ENCODE results near the gene REELD1.
A peak's percentile ranks its signal among the peaks of the same experiment; 100 is the strongest.

The REELD1 gene

DNA sequence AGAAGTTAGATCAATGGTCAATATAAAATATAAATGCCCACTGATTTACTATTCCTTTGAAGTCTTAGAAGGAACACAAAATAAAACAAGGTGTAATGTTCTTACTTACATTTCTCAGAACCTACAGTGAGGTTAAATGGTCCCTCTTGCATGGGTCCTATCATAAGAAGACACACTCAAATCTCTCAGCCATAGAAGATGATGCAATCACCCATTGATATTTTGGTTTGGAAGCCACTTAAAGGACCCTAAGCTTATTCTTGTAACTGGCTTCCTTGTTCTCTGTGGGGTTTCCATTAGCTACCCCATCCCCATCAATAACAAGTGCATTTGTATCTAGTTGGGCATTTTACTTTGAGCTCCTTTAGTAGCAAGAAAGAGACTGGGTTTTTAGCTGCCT, 15.1 kb downstream of the REELD1 start:
- DNase-seq: no peak

DNA sequence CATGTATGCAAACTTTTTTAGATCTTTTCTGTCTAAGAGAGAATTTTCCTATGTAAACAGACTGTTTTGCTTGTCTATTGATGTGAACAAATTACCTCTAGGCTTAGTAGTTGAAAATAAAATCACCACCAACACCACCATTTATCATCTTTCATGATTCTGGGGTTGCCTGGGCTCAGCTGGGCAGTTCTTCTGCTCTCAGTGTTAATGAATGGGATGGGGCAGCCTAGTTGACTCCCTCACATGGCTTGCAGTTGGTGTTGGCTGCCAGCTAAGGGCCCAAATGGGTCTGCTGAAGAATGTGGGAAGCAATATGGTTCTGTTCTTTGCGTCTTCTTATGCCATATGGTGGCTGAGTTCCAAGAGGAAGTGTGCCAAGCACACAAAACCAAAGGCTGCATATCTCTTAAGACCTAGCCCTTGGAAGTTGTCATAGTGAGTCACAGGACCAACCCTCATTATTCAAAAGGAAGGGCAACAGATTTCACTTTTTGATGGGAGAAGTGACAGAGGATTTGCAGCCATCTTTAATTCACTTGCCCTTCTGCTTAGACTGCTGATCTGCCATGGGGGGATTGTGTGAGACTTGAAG, 17.9 kb downstream of the REELD1 start:
- no peak for DNase-seq

DNA sequence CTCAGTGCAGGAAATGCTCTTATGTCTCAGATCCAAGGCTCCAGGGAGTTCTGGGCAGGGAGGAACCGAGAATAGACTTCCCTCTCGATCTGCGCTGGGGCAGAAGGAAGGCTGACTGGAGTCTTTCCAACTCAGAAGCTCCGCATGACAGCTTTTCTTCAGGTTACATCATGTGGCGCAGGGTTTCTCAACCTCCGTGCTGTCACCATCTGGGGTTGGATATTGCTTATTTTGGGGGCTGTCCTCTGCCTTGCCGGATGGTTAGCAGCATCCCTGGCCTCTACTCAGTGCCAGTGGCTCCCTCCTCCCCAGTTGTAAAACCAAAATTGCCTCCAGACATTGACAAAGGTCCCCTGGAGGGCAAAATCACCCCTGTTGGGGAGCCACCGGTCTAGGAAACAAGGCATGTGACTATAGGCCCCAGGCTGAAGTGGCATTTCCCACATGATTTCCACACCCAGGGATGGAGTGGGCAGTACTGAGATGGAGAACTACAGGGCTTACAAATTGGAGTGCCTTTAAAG, 21.4 kb downstream of the REELD1 start:
- DNase-seq: no peak

DNA sequence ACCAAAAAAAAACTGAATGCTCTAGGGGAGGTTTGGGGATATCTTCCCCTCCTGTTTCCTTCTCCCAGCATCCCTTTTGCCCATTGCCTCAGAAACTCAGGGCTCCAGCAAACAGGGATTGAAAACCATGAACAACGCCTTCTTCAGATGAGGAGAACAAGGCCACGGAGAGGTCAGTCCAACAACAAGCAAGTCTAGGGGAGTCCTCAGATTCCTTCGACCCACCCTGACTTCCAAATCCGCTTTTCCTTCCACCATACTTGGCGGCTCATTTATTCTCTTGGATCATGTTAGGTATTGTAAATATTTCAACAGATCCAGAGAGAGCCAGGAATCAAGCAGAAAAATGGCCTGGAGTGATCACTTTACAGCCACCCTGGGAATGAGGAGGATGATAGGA, 21.9 kb downstream of the REELD1 start:
- DNase-seq: no peak

DNA sequence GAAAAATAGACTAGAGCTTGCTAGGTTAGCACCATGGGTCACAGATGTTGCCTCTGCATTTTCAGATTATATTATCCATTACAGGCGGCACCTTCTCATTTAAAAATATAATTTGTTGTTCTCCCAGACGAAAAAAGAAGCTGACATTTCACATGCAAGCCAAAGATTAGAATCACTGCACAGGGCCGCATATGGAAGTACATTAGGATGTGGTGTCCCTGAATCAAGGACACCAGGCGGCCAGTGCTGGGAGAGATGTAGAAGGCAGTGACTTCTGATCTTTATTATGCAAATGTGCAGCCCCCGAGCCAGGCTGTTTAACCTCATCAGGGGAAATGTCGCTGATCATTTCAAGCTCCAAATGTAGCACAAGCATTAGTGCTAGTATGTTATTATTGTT, 22.8 kb downstream of the REELD1 start:
- no peak for DNase-seq

DNA sequence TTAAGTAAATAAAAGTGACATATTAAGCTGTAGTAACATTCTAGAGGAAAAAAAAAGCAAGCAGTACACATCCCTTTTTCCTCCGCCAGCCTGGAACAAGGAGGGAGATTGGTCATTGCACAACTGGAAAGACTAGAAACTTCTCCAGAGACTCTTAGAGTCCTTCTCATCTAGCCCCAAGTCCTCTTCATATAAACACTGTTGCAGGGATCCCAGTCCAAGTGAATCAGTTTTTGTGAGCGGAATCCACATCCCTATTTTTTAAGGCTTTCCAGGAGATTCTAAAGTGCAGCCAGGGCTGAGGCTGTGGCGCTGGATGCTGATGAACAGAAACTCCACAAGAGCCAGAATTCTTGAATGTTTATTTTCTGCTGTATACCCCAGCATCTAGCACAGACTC, 23.8 kb downstream of the REELD1 start:
- no peak for DNase-seq

DNA sequence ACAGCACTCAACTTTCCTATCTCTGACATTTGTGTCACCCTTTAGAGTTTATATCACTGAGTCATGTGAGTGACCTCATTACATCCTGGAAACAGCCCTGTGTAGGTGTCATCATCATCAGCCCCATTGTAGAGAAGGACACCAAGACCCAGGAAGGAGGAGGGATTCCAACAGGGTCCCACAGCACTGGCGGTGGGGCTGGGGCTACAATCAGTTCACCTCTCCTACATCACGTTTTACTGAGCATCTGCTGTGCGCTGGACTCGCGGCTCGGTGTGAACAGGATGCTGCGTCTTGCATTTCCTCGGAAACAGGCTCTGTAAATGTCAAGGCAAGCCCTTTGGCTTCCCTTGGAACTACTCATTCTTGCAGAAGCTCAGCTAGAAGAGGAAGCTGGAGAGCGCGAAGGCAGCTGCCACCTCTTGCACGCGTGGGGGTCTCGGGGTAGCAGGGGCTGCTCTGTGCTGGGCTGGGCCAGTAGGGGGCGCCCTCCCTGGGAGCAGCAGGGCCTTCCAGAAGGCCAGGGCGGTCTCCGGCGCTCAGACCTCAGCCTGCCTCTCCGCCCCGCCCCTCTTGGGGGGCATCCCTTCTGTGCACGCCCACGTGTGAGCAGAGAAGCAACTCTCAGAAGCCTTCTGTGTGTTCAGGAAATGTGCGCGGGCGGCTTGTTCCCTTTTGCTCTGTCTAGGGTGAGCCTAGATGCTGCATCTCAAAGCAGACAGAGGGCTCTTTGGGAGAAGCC, 29.0 kb downstream of the REELD1 start:
- DNase-seq: no peak

DNA sequence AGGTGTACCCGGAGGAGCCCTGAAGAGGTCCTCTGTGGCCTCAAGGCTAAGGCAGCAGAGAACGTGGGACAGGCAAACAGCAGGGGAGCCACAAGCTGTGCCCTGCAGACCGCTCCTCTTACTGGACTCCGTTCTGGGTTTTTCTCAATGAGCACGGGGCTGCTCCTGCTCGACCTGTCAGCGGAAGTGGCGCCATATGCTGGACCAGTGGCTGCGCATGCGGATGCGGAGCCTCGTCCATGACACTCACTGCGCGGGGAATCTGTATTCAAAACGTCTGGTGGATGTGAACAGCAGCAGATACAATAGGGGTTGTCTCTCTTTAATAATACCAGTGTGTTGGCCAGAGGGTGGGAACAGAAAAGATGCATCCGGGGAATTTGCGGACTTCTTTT, 29.5 kb downstream of the REELD1 start:
- DNase-seq: no peak

DNA sequence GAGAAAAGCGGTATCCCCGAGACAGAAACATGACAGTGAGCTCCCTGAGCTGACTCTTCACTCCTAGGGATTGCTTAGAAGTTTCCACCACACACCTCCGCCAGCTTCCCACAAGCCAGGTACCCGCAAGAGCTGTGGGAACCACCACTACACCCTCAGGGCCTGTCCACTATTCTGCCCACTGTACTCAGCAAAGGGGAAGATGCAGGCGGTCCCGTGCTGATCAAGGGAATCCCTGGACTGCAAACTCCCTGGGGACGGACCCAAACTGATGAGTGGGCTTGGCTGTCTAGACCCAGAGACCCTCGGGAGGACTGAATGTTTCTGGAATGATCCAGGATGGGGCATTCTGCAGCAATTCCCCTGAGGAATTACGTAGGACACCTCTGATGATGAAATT, 30.2 kb downstream of the REELD1 start:
- no peak for DNase-seq

DNA sequence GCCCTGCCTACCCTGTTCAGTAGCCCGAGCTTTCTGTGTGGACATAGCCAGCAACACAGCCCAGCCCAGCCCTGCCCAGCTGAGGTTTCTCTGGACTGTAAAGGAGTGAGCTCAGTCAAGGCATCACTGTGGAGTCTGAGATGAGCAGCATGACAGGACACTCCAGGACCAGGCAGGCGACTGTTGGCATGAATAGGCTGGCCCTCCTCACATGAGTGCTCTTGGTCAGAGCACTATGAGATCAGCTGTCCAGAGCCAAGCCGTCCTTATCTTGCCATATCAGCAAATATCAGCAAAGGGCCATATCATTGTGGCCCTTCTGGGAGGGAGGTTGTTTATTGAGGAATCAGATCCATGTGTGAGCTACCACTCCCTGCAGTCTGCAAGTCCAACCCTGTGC, 30.9 kb downstream of the REELD1 start:
- DNase-seq: peak; percentile 30

DNA sequence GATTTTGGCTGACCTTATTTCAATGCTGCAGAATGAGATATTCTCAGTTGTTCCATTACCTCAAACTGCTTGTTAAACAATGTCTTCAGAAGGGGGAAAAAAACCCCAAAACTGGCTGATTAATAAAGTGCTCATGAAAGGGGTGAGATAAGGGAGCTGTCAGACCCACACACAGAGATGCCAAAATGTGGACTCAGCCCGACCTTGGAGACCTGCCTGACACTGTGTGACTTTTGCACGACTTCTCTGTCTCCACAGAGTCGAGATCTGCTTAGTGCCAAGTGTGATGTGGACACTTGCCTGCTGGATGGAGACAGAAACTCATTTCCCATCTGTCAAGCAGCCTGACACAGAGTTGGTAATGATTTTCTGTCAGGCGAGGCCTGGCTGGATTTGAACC, 31.5 kb downstream of the REELD1 start:
- DNase-seq: no peak

DNA sequence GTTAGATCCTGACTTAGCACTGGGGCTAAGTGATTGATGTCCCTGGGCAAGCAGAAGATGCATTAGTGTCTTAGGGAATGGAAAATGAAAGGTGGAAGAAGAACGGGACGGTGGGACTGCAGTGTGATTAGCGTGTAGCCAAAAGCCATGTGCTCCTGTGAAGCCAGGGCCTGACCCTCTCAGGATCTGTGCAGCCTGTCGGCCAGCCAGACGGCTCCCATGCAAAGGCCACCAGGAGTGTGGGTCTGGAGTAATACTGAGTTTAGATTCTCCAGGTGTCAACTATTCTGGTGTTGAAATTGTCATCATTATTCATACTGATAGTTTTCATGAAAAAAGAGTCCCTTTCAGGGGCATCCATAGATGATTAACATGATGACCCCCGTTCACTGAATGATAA, 32.0 kb downstream of the REELD1 start:
- DNase-seq: no peak

DNA sequence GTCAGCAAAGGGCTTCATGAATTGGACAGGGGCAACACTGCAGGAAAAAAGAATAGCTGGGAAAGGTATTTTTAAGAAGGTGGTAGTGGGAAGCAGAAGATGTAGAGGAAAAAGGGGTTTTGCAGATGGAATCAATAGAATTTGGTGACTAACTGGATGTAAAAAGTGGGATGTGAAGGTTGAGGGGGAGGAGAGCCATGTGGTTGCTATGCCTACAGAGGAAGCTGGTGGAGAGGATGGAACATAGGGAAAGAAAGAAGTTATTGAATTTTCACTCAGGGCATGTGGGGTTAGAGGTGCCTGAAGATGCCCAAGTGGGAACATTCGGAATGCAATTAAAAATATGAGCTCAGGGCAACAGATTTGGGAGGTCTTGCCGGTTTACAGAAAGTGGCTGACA, 33.0 kb downstream of the REELD1 start:
- no peak for DNase-seq

DNA sequence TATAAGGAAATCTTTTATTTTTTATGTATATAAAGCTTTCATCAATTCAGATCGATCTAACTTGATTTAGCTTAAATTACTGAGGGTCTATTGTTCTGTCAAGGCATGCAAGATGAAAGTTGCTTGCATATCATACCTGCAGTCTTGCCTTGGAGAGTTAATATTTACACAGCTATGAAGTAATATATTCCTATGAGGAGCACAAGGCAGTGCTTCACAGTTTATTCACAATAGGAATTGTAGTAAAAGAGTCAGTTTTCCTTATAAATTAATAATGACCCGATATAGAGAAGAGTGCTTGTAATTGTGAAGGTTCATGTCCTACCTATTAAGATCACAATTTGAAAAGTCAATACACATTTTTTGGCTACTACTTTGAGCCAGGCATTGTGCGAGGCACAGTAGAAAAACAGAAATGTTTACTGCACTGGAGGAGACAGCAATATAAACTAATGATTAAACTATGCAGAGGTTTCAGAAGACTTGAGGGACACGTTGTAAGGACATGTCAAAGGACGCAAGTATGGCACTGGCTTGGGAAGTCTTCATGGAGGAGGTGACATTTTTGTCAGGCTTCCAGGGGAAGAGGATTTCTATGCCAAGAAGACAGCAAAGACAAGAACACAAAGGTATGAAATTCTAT, 38.8 kb downstream of the REELD1 start:
- DNase-seq: no peak

DNA sequence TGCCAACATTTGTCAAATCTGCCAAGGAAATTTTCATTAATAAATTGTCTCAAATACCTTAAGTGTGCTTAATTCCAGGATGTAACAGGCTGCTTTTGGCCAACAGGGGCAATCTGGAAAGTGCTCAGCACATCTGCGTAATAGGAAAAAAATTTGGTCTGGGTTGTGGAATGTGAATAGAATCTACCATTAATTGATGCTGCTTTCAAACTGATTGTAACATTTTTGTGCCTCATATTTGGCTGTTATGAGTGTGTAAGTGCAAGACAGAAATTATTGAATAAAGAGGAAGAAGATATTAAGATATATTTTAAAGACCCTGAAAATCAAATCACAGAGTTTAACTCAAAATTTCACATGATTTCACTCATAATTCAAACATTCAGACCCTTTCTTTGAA, 41.1 kb downstream of the REELD1 start:
- no peak for DNase-seq

DNA sequence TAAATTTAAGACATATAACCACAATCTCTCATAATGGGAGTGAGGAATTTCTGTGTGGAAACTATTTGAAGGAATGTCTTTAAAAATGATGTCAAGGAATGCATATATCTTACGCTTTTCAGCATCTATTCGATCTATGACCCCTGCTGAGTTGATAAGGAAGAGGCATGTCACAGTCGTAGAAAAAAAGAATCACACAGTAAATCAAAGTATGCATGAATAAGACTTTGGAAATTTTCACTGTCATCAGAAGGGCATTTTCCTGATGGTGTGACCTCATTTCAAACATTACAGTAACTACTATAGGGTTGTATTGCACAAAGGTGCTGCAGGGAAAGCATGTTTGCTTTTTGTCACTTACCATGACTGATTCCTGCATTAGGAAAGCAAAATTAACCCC, 41.5 kb downstream of the REELD1 start:
- peak; percentile 48 for DNase-seq

DNA sequence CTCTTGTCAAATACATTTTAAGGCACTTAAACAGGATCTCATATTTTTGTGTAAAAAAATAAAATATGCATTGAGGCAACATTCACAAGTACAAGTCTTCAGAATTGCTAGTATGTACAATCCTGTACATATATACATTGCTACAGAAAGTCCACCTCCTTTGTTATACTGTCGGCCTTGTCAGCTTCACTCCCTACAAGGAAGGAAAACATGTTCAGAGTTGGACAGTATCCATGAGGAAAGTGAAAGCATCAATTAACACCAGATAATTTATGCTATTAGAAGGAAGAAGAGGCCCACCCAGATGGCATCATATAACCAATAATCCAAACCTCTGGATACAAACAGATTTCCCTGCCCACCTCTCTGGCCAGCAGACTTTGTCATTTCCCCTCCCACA, 42.0 kb downstream of the REELD1 start:
- DNase-seq: no peak

DNA sequence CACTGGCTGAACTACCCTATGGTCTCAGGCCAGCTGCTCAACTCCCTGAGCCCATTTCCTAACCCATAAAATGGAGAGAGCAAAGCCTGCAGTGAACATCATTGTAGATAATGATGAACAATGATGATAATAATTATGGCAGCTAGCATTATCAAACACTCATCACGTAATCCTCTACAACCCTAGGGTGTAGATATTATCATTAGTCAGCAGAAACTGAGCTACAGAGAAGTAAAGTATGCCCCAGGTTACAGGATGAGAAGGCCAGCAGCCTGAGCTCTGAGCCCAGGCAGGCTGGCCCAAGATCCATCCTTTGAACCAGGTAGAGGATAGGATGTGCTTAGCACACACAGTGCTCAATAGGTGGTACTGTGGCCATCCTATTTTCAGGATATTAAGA, 43.2 kb downstream of the REELD1 start:
- DNase-seq: no peak

DNA sequence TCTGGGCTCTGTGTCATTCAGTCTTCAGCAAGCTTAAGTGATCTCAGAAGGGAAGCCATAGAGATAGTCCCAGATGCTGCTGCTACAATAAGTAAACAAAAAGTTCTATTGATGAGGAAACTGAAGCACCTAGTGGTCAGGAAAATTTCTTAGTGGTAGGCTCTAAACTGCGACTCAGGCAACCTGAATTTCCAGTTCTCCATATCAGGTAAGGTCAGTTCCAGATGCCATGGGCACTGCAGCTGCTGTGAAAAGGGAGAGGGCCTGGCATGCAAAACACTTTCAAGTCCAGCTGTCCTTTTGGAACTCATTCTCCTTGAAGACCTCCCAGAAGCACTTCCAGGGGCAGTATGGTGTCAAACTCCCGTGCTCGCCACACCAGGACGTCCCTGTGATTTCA, 46.2 kb downstream of the REELD1 start:
- no peak for DNase-seq

DNA sequence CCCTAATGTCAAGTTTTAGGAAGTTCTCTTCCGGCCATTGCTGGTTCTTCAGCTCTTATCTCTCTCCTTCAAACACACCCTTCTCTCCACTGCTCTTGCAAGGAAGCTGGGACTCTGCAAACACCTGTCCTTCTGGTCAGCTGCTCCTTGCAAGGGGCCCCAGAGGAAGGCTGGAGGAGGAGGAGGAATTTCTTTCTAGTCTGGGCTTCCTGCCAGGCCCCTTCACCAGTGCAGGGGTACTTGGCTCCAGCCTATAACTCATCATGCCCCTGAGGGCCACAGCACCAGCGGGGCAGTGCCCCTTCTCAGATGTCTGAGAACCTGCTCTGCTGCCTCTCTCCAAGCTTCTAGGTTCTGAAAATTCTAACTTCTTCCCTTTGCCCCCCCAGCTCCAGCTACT, 46.7 kb downstream of the REELD1 start:
- DNase-seq: no peak

DNA sequence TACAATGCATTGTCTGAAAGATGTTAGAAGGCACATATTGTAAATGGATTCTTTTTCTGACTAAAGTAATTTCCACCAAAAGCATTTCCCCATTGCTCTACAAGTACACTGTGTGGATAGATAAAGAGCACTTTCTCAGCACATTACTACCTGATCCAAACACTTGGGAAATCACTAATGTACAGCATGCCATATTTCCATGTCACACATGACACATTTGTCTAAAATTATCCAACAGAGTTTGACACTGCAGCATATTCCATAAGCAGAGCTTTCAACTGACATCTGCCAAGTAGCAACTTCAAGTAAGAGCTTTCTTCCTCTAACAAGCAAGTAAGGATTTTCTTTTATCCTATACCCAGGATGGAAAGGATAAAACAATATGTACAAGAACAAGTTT, 49.5 kb downstream of the REELD1 start:
- no peak for DNase-seq

DNA sequence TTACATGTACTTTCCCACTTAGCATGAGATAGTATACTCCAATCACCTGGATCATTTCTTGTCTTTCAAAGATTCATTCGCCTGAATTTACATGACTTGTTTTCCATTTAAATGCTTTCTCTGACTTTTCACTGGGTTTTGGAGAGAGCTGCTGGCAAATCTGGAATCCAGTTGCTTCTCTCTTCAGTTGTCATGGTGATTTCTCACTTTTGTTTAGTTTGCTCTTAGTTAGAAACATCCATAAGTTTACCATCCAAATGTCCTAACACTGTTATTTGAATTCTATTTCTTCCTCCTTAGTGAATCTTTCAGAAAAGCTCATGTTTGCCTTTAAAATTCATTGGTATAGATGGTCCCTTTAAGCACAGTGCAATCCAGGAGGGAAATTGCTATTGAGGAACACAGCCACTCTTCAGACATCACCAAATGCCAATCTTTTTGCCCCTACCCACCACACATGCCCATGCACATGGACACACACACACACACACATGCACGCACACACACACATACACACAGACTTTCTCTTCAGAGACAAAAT, 51.7 kb downstream of the REELD1 start:
- no peak for DNase-seq

DNA sequence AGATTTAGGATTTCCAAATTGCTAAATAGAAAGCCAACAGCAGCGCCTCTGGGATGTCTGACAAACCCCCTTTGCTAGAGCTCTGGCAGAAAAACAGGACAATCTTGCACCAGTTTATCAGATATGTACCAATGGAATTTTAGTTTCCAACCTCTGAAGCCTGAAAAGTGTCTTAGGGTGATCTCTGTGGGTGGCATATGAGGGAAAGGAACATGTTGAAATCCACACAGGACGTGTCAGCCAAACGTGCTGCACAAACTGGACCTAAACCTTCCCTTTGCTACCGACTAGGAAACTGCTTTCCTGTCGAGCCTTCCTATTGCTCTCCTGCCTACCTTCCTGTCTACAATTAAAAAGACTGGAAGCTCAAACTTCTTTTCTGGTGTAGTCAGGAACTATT, 53.5 kb downstream of the REELD1 start:
- DNase-seq: no peak

DNA sequence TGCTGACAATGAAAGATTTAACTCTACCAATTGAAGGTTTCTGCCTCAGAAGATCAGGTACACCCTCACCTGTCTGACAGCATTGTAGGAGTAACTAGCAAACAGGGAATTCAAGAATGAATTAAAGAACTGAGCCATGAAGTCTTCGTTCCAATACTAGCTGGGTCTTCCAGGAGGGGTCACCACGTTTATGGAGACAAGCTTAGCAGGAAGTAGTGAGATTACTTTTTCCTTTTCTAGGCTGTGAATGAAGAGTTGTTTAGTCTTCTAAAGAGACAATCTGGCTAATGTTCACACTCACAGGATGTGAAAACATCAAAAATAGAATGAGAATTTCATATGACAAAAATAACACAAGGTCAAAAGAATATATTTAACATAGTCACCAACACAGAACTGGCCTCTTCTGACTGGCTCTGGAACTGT, 54.9 kb downstream of the REELD1 start:
- no peak for DNase-seq

Data from kidney glomerular epithelial cell (primary cell).